Hepatocyte (in vitro differentiated cells): ENCODE measurements around the gene RNF121.

Experiments used
- CTCF ChIP-seq: fragments of 200-600 bp; sonication (generic); IDR thresholded peaks from 2 replicates; pipeline ENCODE4 v1.5.1; 2016; ENCODE audit warnings: antibody characterized with exemption, mild to moderate bottlenecking; ENCODE audit not compliant: poor library complexity
- EZH2 ChIP-seq: fragments of 200-600 bp; sonication (generic); IDR thresholded peaks from 2 replicates; pipeline ENCODE4 v1.6.1; 2016; ENCODE audit warnings: antibody characterized with exemption, mild to moderate bottlenecking, borderline replicate concordance

GRCh38 chr11:71990701-71991100 is 61.9 kb downstream of the RNF121 start:
- no peak for TF ChIP-seq CTCF
- no peak for TF ChIP-seq EZH2
